C4-2B (cell line): ENCODE results near the gene COX4I2.
A peak's percentile ranks its signal among the peaks of the same experiment; 100 is the strongest.
"Not testable (repeated sequence)": the region's sequence is repeated elsewhere in the genome, so short reads cannot be mapped to it uniquely, and the experiment has no call there.

Experiments used
- H3K27ac ChIP-seq: fragments of 450-650 bp; 2 replicates; pipeline ENCODE4 v1.5.1; 2017
- ZFX ChIP-seq: fragments of 450-650 bp; IDR thresholded peaks from 2 replicates; pipeline ENCODE4 v1.6.1; 2017
- TF ChIP-seq, protein P1 (sequence below): fragments of 450-650 bp; conservative IDR thresholded peaks from 2 replicates; pipeline ENCODE4 v1.5.1; 2017; ENCODE audit warnings: mild to moderate bottlenecking

COX4I2 gene

DNA sequence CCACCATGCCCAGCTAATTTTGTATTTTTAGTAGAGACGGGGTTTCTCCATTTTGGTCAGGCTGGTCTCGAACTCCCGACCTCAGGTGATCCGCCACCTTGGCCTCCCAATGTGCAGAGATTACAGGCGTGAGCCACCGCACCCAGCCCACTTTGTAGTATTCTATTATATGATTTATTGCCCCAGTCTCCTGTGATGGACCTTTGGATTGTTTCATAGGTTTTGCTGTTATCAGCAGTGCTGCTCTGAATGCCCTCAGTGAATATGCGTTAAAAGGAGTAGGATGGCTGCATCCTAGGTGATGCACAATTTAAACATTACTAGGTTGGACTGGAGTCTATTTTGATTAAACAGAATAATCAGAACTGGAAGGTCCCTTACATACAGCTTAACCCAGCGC lies 22.3 kb upstream of the COX4I2 start:
- TF ChIP-seq ZFX: no peak
- TF ChIP-seq, protein P1, sequence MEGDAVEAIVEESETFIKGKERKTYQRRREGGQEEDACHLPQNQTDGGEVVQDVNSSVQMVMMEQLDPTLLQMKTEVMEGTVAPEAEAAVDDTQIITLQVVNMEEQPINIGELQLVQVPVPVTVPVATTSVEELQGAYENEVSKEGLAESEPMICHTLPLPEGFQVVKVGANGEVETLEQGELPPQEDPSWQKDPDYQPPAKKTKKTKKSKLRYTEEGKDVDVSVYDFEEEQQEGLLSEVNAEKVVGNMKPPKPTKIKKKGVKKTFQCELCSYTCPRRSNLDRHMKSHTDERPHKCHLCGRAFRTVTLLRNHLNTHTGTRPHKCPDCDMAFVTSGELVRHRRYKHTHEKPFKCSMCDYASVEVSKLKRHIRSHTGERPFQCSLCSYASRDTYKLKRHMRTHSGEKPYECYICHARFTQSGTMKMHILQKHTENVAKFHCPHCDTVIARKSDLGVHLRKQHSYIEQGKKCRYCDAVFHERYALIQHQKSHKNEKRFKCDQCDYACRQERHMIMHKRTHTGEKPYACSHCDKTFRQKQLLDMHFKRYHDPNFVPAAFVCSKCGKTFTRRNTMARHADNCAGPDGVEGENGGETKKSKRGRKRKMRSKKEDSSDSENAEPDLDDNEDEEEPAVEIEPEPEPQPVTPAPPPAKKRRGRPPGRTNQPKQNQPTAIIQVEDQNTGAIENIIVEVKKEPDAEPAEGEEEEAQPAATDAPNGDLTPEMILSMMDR: no peak

DNA sequence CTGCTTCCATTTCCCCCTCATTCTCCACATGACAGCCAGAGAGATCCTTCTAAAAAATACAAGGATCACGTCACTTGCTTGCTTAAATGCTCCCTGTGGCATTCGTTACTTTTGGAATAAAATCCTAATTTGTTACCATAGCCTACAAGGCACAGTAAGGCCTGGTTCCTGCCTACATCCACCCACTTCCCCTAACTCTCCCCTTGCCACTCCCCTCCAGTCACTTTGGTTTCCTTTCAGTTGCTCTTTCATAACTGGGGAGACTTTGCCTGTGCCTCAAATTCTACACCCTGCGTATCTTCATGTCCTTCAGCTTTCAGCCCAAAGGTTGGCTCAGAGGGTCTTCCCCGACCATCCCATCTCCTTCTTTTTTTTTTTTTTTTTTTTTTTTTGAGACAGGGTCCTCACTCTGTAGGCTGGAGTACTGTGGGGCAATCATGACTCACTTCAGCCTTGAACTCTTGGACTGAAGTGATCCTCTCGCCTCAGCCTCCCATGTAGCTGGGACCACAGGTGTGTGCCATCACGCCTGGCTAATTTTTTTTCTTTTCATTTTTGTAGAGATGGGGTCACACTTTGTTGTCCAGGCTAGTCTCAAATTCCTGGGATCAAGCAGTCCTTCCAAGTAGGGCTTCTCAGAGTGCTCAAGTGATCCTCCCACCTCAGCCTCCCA lies 20.1 kb upstream of the COX4I2 start:
- TF ChIP-seq ZFX: no peak
- TF ChIP-seq, protein P1: no peak
- no peak overlapping the region for H3K27ac ChIP-seq

More for the DNA sequence above, 22.3 kb upstream of the COX4I2 start:
- no peak overlapping the region for H3K27ac ChIP-seq

DNA sequence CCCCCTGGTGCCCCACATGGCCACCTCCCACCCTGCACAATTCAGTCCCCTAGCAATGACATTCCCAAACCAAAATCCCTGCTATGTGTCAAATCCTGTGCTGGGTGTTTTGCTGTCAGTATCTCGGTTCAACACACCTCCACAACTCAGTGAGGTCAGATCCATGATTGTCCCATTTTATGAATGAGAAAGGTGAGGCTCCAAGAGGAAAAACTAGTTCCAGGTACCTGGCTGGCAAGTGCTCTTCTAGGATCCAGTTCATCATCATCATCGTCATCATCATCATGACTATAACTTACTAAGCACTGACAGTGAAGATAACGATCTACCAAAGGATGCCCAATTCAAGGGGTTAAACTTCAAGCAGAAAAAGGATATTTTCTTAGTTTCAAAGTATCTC lies 17.5 kb upstream of the COX4I2 start:
- TF ChIP-seq ZFX: no peak
- TF ChIP-seq, protein P1: no peak
- H3K27ac ChIP-seq: no peak overlapping the region

DNA sequence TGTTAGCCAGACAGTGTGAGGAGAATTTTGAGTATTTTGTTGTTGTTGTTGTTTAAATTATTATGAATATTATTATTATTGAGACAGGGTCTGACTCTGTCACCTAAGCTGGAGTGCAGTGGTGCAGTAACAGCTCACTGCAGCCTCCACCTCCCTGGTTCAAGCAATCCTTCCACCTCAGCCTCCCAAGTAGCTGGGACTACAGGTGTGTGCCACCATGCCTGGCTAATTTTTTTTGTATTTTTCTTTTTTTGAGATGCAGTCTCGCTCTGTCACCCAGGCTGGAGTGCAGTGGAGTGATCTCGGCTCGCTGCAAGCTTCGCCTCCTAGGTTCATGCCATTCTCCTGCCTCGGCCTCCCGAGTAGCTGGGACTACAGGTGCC lies 14.6 kb upstream of the COX4I2 start:
- H3K27ac ChIP-seq: peak overlapping the region; percentile 66

DNA sequence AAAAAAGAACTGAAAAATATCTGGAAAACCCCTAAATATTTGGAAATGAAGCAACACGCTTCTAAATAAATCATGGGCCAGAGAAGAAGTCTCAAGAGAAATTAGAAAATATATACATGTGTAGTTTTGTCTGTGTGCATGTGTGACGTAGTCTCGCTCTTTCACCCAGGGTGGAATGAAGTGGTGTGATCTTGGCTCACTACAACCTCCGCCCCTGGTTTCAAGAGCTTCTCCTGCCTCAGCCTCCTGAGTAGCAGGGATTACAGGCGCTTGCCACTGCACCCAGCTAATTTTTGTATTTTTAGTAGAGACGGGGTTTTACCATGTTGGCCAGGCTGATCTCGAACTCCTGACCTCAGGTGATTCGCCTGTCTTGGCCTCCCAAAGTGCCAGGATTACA lies 11.2 kb upstream of the COX4I2 start:
- not testable (repeated sequence) for H3K27ac ChIP-seq

DNA sequence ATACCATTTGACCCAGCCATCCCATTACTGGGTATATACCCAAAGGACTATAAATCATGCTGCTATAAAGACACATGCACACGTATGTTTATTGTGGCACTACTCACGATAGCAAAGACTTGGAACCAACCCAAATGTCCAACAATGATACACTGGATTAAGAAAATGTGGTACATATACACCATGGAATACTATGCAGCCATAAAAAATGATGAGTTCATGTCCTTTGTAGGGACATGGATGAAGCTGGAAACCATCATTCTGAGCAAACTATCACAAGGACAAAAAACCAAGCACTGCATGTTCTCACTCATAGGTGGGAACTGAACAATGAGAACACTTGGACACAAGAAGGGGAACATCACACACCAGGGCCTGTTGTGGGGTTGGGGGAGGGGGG lies 9.7 kb upstream of the COX4I2 start:
- H3K27ac ChIP-seq: not testable (repeated sequence)

DNA sequence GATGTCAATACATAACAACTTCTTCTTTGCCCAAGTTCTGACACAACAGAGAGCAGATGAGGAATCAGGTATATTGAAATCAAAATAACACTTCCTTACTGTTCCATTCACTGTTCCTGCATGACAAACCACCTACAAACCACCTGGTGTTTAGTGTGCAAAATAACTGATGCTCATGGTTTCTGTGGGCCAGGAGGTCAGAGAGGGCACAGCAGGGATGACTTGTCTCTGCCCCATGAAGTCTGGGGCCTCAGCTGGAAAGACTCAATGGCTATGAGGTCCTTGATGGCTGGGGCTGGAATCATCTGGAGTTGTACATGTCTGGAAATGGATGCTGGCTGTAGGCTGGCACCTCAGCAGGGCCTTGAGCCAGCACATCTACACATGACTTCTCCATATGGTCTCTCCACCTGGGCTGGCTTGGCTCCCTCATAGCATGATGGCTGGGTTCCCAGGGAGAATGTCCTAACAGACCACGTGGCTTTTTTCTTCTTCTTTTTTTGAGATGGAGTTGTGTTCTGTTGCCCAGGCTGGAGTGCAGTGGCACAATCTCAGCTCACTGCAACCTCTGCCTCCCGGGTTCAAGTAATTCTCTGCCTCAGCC lies 7.4 kb upstream of the COX4I2 start:
- TF ChIP-seq ZFX: no peak
- TF ChIP-seq, protein P1: no peak
- no peak overlapping the region for H3K27ac ChIP-seq

DNA sequence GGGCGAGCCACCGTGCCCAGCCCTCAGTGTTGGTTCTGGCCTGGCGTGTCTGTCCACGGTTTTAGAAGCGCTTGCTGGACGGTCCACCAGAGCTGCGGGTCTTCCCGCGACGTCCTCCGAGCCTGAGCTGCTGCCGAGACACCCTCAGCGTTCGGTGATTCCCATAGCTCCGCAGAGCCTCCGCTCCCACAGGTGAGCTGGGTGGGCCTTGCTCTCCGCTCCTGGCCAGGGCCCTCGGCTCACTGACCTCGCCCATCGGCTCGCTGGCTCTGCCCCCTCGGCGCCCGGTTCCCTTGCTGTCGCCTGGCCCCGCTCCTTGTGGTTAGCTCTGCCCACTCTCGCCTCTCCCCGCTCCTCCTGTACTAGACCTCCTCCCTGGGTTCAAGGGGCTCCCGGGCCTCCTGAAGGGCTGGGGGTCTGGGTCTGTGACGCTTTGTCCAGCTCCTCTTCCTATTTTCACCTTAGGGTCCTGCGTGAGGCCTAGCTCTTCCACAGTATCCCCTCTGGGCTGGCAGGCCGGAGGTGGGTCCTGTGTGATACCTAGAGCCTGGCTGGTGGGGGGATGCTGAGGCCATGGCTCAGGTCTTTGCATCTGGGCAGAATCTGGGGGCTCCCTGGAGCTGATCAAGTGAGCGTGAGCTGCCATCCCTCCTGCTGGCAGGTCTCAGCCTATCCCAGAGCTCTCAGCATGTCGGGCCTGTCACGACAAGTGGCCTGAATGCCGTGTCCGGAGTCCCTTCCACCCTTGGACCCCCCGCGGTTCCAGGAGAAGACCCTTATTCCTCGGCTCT lies 5.0 kb upstream of the COX4I2 start:
- no peak for TF ChIP-seq ZFX
- TF ChIP-seq, protein P1: no peak
- no peak overlapping the region for H3K27ac ChIP-seq

DNA sequence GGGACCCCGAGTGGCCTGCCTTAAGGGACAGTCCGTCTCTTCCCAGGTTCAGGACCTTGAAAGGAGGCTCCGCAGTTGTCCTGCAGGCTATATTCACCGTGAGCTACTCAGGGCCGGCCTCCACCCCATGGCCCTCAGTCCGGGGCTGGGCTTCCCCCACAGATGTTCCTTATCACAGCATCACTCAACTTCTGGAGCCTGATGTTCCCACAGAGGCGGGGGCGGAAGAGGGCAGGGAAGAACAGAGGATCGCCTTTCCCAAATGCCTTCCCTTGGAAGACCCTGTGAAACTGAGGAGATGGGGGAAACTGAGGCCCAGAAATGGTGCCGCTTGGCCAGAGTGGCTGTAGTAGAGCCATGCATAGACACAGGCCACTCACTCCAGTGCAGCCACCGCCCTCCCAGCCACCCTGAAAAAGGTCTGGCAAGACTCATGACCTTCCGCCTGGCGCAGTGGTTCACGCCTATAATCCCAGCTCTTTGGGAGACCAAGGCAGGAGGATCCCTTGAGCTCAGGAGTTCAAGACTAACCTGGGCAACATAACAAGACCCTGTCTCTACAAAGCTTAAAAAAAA lies 4.3 kb upstream of the COX4I2 start:
- no peak overlapping the region for H3K27ac ChIP-seq
- TF ChIP-seq, protein P1: no peak
- no peak for TF ChIP-seq ZFX
